HG03469 (cell line): ENCODE data around the gene CENPX.

Source experiments
- ATAC-seq: cut with Tn5 transposase; IDR thresholded peaks from one replicate; pipeline ENCODE4 v1.9.1; 2021; ENCODE audit warnings: mild to moderate bottlenecking, moderate library complexity, moderate number of reproducible peaks; ENCODE audit not compliant: unreplicated experiment

CENPX gene

DNA sequence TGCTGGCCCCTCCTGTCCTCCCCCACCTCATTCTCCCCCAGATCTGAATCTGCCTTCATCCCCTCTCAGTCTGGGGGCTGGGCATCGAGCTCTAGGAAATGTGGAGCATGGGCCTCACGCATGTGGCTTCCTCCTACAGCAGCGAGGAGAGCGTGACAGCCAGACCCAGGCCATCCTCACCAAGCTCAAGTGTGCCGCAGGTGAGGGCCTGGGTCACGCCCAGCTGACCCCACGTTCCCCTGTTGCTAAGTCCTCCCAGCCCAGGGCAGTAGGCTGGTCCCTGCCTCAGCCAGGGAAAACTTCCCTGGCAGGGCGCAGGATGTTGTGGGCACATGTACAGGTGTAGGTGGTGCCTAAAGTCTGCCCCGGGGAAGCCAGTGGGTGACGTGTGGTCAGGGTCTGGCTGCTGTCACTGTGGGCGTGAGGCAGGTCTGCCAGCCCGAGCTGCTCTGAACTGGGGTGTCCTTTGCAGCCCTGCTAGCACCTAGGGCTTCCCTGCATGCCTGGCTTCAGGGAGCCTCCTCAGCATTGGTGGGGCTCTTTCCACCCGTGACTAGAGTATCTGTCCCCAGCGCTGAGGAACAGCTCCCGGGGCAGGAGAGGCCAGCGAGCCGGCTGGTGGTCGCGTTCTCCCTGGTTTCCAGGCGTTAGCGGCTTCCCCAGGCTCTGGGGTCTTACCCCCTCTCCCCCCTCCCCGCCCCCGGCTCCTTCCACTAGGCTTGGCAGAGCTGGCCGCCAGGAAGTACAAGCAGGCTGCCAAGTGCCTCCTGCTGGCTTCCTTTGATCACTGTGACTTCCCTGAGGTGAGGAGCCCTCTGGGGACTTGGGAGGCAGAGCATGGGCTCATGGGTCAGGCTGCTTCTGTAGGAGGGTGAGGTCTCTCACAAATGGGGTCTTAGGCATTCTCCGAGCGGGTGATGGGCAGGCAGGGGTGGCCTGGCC, 32.6 kb upstream of the CENPX start:
- no peak for ATAC-seq

DNA sequence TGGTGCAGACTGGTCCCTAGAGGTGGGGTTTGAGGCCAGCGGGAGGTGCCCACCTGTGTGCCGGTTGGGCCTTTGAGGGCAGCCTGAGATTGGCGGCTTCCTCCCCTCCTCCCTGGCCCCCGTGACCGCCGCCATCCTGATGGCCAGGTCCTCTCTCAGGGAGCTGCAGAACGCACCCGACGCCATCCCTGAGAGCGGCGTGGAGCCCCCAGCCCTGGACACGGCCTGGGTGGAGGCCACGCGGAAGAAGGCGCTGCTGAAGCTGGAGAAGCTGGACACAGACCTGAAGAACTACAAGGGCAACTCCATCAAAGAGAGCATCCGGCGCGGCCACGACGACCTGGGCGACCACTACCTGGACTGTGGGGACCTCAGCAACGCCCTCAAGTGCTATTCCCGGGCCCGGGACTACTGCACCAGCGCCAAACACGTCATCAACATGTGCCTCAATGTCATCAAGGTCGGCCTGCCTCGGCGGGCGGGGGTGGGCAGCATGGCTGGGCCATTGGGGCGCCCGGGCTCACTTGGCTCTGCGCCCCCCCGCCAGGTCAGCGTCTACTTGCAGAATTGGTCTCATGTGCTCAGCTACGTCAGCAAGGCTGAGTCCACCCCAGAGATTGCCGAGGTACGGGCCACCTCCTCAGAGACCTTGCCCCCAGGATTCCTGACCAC, 31.8 kb upstream of the CENPX start:
- no peak for ATAC-seq

DNA sequence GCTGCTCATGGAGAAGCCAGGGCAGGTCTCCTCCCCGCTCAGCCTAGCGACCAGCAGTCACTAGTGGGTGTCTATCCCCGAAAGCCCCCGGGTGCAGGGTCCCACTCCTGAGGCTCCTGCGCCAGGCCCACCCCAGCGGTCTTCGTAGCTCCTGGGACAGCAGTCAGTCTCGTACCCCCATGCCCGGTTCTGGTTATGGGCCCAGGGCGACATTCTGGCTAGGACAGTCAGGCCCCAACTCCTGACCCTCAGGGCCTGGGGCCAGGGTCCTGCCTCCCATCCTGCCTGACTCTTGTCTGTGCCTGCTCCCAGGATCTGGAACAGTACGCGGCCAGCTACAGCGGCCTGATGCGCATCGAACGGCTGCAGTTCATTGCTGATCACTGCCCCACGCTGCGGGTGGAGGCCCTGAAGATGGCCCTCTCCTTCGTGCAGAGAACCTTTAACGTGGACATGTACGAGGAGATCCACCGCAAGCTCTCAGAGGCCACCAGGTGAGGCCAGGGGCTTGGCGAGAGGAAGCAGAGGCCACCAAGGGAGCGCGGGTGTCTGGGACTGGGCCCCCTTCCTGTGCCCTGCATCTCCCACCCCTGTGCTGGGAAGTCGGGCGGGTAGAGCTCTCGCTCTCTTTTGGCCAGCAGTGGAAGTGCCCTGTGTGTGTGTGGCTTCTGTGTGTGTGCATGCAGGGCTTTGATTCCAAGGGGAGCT, 31.0 kb upstream of the CENPX start:
- ATAC-seq, result no peak

- no peak for ATAC-seq
These were observed 30.5 kb upstream of the CENPX start for GRCh38 chr17:82053130-82053529.

DNA sequence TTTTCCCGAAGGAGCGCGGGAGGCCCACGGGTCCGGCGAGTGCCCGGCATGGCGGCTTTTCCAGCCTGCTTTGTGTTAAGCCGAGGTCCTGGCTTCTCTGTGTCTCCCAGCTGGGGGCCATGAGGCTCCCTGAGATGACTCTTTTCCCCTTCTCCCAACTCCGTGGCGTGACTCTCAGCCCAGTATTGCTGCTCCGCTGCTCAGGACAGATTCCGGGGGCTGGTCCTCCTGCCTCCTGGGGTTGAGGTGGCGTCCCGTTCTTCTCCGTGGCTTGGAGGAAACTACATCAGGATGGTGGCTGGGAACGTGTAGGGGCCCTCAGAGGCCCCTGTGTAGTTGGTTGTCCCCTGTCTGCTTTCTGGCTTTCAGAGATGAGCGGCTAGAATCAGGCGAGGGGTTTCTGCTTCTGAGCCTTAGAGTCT, 30.0 kb upstream of the CENPX start:
- ATAC-seq, result no peak

DNA sequence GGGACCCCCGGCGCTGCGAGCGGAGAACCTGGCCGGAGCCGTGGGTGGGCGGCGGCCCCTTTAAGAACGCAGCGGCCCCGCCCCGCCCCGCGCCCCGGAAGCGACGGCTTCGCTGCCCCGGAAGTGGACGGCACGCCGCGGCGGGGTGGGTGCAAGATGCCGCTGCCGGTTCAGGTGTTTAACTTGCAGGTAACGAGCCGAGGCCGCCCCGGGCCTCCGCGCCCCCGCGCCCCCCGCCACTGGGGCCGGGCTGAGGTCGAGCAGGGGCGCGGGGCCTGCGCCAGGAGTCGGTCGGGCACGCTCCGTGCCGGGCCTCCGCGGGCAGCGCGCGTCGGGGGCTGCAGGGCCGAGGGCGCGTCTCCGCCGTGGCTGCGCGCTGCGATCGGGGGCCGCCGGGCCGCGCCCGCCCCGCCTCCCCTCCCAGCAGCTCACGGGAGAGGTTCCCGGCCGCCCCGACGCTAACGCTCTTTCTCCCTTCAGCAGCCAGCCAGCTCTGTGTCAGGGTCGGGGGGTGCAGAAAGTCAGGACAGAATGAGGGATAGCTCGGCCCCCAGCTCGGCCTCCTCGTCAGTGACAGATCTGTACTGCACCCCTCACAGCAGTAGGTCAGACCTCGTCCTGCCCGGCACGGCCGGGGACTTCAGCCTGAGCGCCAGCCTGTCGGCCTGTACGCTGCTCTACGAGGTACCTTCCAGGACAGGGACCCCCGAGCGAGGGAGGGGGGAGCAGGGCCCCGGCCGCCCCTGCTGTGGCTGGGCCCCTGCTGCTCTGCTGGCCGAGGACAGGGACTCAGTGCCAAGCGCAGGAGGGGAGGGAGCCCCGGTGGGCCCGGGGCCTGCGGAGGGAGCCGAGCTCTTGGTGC, 29.3 kb upstream of the CENPX start, which contains the start of the genes GPS1 and RFNG:
TSS of gene GPS1 (plus strand) at position 123 of the 862 bp plus-strand sequence. CDS start at position 157, 34 bp downstream.
TSS of gene RFNG (minus strand) at position 36 of the 862 bp plus-strand sequence. CDS start 45 bp downstream, outside the sequence.
- ATAC-seq, result no peak

- no peak for ATAC-seq
These were observed 28.3 kb upstream of the CENPX start for GRCh38 chr17:82050761-82051641.

GRCh38 chr17:82050152-82050760, 27.6 kb upstream of the CENPX start:
- no peak for ATAC-seq

DNA sequence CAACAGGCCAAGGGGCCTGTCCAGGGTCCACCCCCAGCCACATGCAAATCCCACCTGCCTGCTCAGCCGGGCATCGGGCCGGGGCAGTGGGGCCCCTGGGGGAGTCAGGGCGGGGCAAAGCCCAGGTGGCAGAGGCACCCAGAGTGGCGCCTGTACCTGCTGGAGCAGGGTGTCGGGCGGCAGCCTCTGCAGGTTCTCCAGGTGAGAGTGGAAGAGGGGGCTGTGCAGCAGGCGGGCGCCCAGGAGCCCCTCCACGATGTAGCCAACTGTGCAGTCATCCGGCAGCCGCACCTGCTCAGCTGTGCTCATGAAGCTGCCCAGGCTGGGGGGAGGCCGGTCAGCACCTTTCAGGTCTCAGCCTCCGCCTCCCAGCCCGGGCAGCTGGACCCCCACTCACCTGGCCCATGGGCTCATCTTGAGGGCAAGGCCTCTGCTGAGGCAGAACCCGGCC, 26.9 kb upstream of the CENPX start:
- ATAC-seq, result no peak

DNA sequence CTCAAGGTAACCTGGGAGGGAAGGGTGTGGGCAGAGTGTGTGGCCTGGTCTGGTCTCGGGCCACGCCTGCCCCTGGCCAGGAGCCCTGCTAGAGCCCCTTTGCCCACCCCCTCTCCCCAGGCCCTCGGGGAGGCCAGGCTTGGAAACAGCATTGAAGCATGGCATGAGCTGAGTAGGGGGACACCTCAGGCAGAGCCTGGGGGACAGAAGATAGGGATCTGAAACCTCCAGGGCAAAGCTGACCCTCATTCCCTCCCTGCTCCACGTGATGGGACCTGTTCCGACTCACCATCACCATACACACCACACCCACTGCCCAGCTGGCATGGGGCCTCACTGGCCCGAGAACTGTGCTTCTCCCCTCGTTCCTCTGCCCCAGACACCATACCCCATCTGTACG, 26.4 kb upstream of the CENPX start:
- ATAC-seq, result no peak

DNA sequence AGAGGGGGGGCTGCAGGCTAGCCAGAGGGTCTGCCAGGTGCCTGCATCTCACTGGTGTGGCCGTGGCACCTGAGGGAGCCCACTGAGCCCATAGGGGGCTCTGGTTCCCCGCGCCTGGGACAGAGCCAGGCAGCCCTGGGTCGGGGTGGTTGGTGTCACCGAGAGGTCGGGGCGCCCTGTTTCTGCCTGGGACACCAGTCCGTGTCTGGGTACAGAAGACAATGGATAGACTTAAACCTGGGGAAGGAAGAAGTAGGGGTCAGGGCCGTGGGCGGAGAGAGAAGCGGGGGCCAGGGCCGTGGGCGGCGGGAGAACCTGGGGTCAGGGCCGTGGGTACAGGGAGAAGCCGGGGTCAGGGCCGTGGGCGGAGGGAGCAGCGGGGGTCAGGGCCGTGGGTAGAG, 25.9 kb upstream of the CENPX start:
- no peak for ATAC-seq

DNA sequence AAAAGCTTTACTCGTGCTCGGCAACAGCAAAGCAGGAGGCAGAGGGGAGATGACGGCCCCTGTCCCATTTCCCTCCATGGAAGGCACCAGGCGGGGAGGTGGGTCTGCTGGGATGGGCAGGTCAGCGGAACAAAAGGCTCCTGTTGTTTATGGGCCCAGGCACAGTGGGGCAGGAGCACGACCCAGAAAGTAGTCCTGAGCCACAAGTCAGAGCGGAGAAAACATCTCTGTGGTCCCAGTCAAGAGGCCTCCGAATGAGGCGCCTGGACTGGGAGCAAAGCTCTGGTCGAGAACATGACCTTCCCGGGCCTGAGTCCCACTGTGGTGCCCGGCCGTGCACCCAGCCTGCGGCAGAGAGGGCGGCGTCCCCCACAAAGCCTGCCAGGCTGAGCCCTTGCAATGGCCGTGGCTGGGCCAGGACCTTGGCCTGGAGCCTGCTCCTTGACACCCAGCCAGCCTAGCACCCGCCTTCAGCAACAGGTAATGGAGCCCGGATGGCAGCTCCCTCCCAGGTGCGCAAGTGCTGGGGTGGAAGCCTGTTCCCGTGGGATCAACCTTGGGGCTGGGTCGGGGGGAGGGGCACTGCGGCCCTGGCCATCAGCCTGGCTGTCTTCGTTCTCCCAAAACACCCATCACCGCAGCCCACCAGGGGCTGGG, 25.4 kb upstream of the CENPX start:
- ATAC-seq, result no peak

DNA sequence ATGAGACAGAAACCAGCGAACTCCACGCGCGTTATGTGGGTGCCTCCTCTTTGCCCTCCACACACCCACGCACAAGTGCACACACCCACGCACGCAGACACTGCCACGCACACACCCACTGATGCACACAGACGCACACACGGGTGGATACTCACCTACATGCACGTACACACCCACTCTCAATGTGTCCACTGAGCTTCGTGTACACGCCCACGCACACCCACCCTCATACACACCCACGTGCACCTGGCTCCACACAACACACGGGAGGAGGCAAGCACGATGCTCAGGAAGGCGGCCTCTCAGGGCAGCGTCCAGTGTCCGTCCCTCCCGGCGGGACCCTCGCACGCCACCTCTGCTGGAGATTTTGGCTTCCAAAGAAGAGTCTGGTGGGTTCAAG, 24.7 kb upstream of the CENPX start:
- no peak for ATAC-seq

DNA sequence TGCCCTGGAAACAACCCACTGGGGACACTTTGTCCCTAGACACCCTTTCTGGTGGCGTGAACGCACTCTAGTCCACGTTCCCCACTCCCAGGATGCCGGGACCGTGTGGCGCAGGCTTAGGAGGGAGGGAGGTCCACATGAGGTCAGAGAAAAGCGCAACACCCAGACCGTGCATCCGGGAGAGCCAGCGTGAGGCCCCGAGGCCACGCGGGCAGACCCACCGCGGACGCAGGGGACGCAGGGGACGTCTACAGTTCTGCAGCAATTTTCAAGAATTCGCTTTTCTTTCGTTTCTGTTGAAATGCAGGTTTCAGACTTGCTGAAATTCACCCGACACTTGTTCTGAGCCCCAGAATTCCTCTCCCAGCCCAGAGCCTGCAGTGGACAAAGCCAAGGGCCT, 24.2 kb upstream of the CENPX start:
- no peak for ATAC-seq

- ATAC-seq, result no peak
These were observed 23.3 kb upstream of the CENPX start for GRCh38 chr17:82045936-82046484.

DNA sequence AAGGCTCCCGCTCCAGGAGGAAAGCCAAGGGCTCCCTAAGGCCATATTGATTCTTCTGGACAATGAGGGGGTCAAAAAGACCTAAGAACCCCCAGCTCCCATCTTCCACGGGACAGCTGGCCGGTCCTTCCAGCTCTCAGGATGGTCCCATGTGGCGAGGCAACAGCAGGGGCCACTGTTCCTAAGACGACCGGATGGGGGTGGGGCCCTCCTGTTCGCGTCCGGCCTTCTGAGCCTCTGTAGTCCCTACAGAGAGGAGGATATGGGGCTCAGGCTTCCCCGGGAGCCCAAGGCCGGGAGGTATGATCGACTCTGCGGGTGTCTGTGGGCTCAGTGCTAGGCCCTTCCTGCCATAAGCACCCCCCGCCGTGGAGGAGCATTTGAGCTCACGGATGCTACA, 20.8 kb upstream of the CENPX start:
- no peak for ATAC-seq

DNA sequence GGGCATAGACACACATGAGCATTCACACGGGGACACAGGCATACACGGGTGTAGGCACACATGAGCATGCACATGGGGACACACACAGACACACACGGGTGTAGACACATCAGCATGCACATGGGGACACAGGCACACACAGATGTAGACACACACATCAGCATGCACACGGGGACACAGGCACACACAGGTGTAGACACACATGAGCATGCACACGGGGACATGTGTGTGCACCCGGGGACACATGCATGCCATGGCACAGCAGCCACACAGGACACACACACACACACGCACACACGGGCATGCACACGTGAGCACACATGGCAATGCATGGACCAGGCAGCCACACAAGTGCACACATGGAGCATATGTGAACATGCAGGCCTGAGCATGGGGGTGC, 20.0 kb upstream of the CENPX start:
- no peak for ATAC-seq
